GM19372 (cell line): ENCODE results near the gene ZNF784.

Experiments used
- ATAC-seq: cut with Tn5 transposase; IDR thresholded peaks from one replicate; pipeline ENCODE4 v1.9.1; 2021; ENCODE audit warnings: mild to moderate bottlenecking, low read depth, moderate library complexity; ENCODE audit not compliant: unreplicated experiment

The ZNF784 gene

GRCh38 chr19:55656988-55657747 is 32.8 kb upstream of the ZNF784 start:
- no peak for ATAC-seq

- ATAC-seq, result no peak
Measured at GRCh38 chr19:55656552-55656951, 32.2 kb upstream of the ZNF784 start.

GRCh38 chr19:55655648-55656040 is 31.3 kb upstream of the ZNF784 start:
- ATAC-seq, result no peak

GRCh38 chr19:55654868-55655647 is 30.7 kb upstream of the ZNF784 start, which contains the start of gene U2AF2:
Gene U2AF2 (plus strand): TSS chr19:55655035. CDS start chr19:55655105, 70 bp downstream.
- peak; percentile 37 for ATAC-seq

GRCh38 chr19:55654323-55654867 is 30.0 kb upstream of the ZNF784 start:
- peak; percentile 48 for ATAC-seq

- ATAC-seq, result peak; percentile 46
Measured at GRCh38 chr19:55653651-55654322, 29.4 kb upstream of the ZNF784 start.

GRCh38 chr19:55652311-55653128 is 28.2 kb upstream of the ZNF784 start:
- no peak for ATAC-seq

GRCh38 chr19:55651236-55651635 is 26.9 kb upstream of the ZNF784 start:
- no peak for ATAC-seq

- no peak for ATAC-seq
Measured at GRCh38 chr19:55650602-55651230, 26.4 kb upstream of the ZNF784 start.

- ATAC-seq, result no peak
Measured at GRCh38 chr19:55650126-55650557, 25.8 kb upstream of the ZNF784 start.

GRCh38 chr19:55649268-55650125 is 25.1 kb upstream of the ZNF784 start:
- no peak for ATAC-seq

- no peak for ATAC-seq
Measured at GRCh38 chr19:55648585-55649267, 24.4 kb upstream of the ZNF784 start.

- no peak for ATAC-seq
Measured at GRCh38 chr19:55647732-55648584, 23.6 kb upstream of the ZNF784 start, which contains the start of gene CCDC106. Gene CCDC106 (plus strand): TSS chr19:55648212. CDS start chr19:55649047, 835 bp downstream.

GRCh38 chr19:55646889-55647731 is 22.7 kb upstream of the ZNF784 start:
- ATAC-seq, result no peak

- no peak for ATAC-seq
Measured at GRCh38 chr19:55645512-55645881, 21.1 kb upstream of the ZNF784 start.

- no peak for ATAC-seq
Measured at GRCh38 chr19:55644842-55645511, 20.6 kb upstream of the ZNF784 start.
